Gastroesophageal sphincter (tissue), 3 donors: ENCODE data around the gene GOT1.

Experiments used
- CTCF ChIP-seq, 4 experiments: fragments of 200-600 bp in 2 of 4; fragments of 450-650 bp in 2 of 4; sonication (generic) in 1 of 4; IDR thresholded peaks; one replicate each; pipeline ENCODE4 v1.5.1; 2017 to 2019; ENCODE audit warnings: antibody characterized with exemption in 4 of 4, mild to moderate bottlenecking in 2 of 4, moderate library complexity in 2 of 4
- EP300 ChIP-seq: sonication (generic); formaldehyde crosslinking; IDR thresholded peaks from one replicate; pipeline ENCODE4 v1.6.1; 2017; ENCODE audit warnings: antibody characterized with exemption, mild to moderate bottlenecking
- POLR2A ChIP-seq, 2 donors: fragments of 450-650 bp; IDR thresholded peaks; one replicate each; pipeline ENCODE4 v1.6.1; 2017; ENCODE audit warnings: antibody characterized with exemption in 2 of 2, mild to moderate bottlenecking in 2 of 2, moderate library complexity in 1 of 2

- TF ChIP-seq CTCF (IDR thresholded peaks at IDR 0.05) (no peak), POLR2A (IDR thresholded peaks at IDR 0.05) (no peak), EP300 (no peak)
These were observed 12.0 kb upstream of the GOT1 start for GRCh38 chr10:99442394-99442793.
